ENCODE measurements around the gene MACROD2.
"Not testable (repeated sequence)": the region's sequence is repeated elsewhere in the genome, so short reads cannot be mapped to it uniquely, and the experiment has no call there.

The MACROD2 gene

GRCh38 chr20:14189794-14190402 lies 194.6 kb downstream of the MACROD2 start:
- no peak overlapping the region for H3K4me3 ChIP-seq (ENCODE audit: low read depth, low read length)

GRCh38 chr20:14191559-14191958 lies 196.2 kb downstream of the MACROD2 start:
- no peak overlapping the region for H3K4me3 ChIP-seq (ENCODE audit: low read depth, low read length)

GRCh38 chr20:14193443-14193842 lies 198.1 kb downstream of the MACROD2 start:
- no peak overlapping the region for H3K4me3 ChIP-seq (ENCODE audit: low read depth, low read length)

- no peak overlapping the region for H3K4me3 ChIP-seq (ENCODE audit: low read depth, low read length)
Measured at GRCh38 chr20:14193885-14194284, 198.6 kb downstream of the MACROD2 start.

GRCh38 chr20:14197097-14197496 lies 201.8 kb downstream of the MACROD2 start:
- H3K4me3 ChIP-seq (ENCODE audit: low read depth, low read length), result no peak overlapping the region

GRCh38 chr20:14198416-14198815 lies 203.1 kb downstream of the MACROD2 start:
- no peak overlapping the region for H3K4me3 ChIP-seq (ENCODE audit: low read depth, low read length)

- no peak overlapping the region for H3K4me3 ChIP-seq (ENCODE audit: low read depth, low read length)
Measured at GRCh38 chr20:14199111-14199510, 203.8 kb downstream of the MACROD2 start.

GRCh38 chr20:14203657-14204056 lies 208.3 kb downstream of the MACROD2 start:
- no peak overlapping the region for H3K4me3 ChIP-seq (ENCODE audit: low read depth, low read length)

- no peak overlapping the region for H3K4me3 ChIP-seq (ENCODE audit: low read depth, low read length)
Measured at GRCh38 chr20:14207591-14207990, 212.3 kb downstream of the MACROD2 start.

- no peak overlapping the region for H3K4me3 ChIP-seq (ENCODE audit: low read depth, low read length)
Measured at GRCh38 chr20:14208956-14209355, 213.6 kb downstream of the MACROD2 start.

GRCh38 chr20:14210146-14210545 lies 214.8 kb downstream of the MACROD2 start:
- H3K4me3 ChIP-seq (ENCODE audit: low read depth, low read length), result no peak overlapping the region

- H3K4me3 ChIP-seq (ENCODE audit: low read depth, low read length), result no peak overlapping the region
Measured at GRCh38 chr20:14214046-14214445, 218.7 kb downstream of the MACROD2 start.

GRCh38 chr20:14215880-14216279 lies 220.6 kb downstream of the MACROD2 start:
- not testable (repeated sequence) for H3K4me3 ChIP-seq (ENCODE audit: low read depth, low read length)

- H3K4me3 ChIP-seq (ENCODE audit: low read depth, low read length), result no peak overlapping the region
Measured at GRCh38 chr20:14219801-14220461, 224.6 kb downstream of the MACROD2 start.

GRCh38 chr20:14220986-14221385 lies 225.7 kb downstream of the MACROD2 start:
- no peak overlapping the region for H3K4me3 ChIP-seq (ENCODE audit: low read depth, low read length)

- no peak overlapping the region for H3K4me3 ChIP-seq (ENCODE audit: low read depth, low read length)
Measured at GRCh38 chr20:14223806-14224205, 228.5 kb downstream of the MACROD2 start.

GRCh38 chr20:14226051-14227049 lies 231.0 kb downstream of the MACROD2 start:
- not testable (repeated sequence) for H3K4me3 ChIP-seq (ENCODE audit: low read depth, low read length)

- H3K4me3 ChIP-seq (ENCODE audit: low read depth, low read length), result no peak overlapping the region
Measured at GRCh38 chr20:14232650-14233049, 237.3 kb downstream of the MACROD2 start.

GRCh38 chr20:14234666-14235295 lies 239.5 kb downstream of the MACROD2 start:
- no peak overlapping the region for H3K4me3 ChIP-seq (ENCODE audit: low read depth, low read length)

GRCh38 chr20:14235355-14235754 lies 240.0 kb downstream of the MACROD2 start:
- no peak overlapping the region for H3K4me3 ChIP-seq (ENCODE audit: low read depth, low read length)

- no peak overlapping the region for H3K4me3 ChIP-seq (ENCODE audit: low read depth, low read length)
Measured at GRCh38 chr20:14245368-14245970, 250.2 kb downstream of the MACROD2 start.

Data from iPS-11a (cell line).